Muscle layer of colon (tissue), 2 donors: ENCODE results near the gene TBCEL.

Source experiments
- H3K27ac ChIP-seq: one replicate; pipeline ENCODE4 v1.7.0; 2013; ENCODE audit warnings: low read depth, mild to moderate bottlenecking, low read length, moderate library complexity
- H3K27me3 ChIP-seq, 2 donors: one replicate each; pipeline ENCODE4 v1.7.0; 2013; ENCODE audit warnings: low read length in 2 of 2, mild to moderate bottlenecking in 2 of 2; ENCODE audit not compliant: insufficient read depth in 2 of 2, control insufficient read depth in 1 of 2
- H3K36me3 ChIP-seq: one replicate; pipeline ENCODE4 v1.7.0; 2013; ENCODE audit warnings: mild to moderate bottlenecking, low read length; ENCODE audit not compliant: insufficient read depth
- H3K4me1 ChIP-seq: one replicate; pipeline ENCODE4 v1.7.0; 2013; ENCODE audit warnings: mild to moderate bottlenecking, low read length; ENCODE audit not compliant: insufficient read depth
- H3K4me3 ChIP-seq, 2 donors: one replicate each; pipeline ENCODE4 v1.7.0; 2013; ENCODE audit warnings: low read length in 2 of 2, low read depth in 1 of 2, mild to moderate bottlenecking in 1 of 2, moderate library complexity in 1 of 2
- H3K9ac ChIP-seq: one replicate; pipeline ENCODE4 v1.7.0; 2013; ENCODE audit warnings: low read length
- H3K9me3 ChIP-seq: one replicate; pipeline ENCODE4 v1.7.0; 2013; ENCODE audit warnings: mild to moderate bottlenecking, low read length
- donor health status: abdominal sarcoma.
- donor health status: Adenocarcinoma of cecum.

The TBCEL gene, protein sequence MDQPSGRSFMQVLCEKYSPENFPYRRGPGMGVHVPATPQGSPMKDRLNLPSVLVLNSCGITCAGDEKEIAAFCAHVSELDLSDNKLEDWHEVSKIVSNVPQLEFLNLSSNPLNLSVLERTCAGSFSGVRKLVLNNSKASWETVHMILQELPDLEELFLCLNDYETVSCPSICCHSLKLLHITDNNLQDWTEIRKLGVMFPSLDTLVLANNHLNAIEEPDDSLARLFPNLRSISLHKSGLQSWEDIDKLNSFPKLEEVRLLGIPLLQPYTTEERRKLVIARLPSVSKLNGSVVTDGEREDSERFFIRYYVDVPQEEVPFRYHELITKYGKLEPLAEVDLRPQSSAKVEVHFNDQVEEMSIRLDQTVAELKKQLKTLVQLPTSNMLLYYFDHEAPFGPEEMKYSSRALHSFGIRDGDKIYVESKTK

DNA sequence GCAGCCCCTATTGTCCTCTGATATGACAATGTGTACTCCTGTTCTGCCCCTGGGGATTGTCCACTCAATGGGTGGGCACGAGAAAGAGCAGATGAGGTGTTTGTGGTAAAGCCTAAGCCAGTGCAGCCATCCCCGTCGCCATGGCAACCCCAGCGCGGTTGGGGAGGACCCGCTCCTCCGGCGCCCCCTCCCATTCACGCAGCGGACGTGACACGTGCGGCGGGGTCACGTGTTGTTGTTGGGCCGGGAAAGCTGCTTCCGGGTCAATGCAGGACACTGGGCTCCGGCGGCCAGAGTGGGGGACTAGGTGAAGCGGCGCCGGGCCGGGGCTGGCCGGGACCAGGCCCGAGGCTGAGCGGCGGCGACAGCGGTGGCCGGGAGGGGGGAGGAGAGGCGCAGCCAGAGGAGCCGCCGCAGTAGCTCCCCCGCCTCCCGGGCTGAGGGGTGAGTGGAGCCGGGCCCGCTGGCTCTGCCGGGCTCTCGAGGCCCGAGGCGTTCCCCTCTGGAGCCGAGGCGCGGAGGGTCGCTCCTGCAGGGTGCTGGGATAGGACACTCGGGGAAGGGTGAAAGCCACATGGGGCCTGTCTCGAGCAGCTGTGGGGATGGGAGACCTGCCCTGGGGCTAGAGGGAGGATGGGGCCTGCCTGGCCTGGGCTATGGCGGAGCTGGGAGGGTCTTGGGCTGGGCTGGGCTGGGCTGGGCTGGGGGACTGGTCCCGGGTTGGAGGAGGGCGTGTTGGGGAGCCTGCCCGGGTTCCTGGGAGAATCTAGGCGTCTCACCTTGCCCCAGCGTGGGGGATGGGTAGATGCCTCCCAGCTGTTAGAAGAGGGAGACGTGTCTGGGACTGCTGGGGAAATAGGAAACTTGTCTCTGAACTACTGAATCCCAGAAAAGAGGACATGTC lies at the start of gene TBCEL:
Gene TBCEL, plus strand, starts transcription at position 255 of the 904 bp plus-strand sequence. CDS start 21,589 bp downstream, outside the sequence.
- Histone ChIP-seq H3K36me3 (no peaks in the 10 kb centered on the region), H3K27ac (peak within 1 kb of the TSS; percentile 56), H3K4me3 (peak within 1 kb of the TSS; percentile 71 to 80), H3K9me3 (no peaks in the 10 kb centered on the region), H3K9ac (no peak within 1 kb of the TSS), H3K27me3 (no peaks in the 10 kb centered on the region), H3K4me1 (peaks cover 19% of the 10 kb centered on the region)

DNA sequence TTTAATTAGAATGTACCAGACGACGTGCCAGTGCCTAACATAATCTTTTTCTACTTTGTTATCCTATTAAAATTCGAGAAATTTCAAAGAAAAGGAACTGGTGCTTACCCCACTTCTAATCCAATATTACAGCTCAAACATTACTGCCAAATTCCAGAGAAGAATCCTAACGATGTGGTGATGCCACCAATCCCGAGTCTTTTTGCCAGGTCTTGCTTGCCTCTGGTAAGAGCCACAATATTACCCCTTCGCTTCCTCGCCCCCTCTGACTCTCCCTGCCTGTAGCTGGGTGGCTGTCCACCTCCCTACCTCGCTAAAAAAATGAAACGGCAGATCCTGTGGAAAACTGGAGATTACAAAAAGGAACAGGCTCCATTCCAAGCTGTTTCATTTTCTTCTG lies 49.4 kb upstream of the TBCEL start:
- H3K9ac ChIP-seq, result no peak overlapping the region

DNA sequence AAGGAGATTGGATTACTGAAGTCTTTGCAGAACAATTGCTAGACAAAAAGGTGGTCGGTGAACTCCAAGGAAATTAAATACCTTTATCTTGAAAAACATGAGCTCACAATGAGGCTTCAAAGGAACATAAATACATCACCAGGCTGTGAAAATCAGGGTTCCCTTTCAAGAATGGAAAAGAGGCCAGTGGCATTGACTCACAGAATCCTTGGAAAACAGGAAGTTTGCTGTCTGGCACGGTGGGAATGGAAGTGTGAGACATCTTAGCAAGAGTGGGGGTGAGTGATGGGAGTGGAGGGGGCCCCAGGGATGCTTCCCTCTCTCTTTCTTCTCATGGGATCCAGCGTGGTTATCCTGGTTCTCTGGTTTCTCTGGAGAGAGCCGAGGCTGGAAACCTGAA lies 48.9 kb upstream of the TBCEL start:
- H3K27ac ChIP-seq, result no peak overlapping the region
- H3K9ac ChIP-seq, result no peak overlapping the region
- no peak overlapping the region for H3K4me3 ChIP-seq
- no peaks in the 10 kb centered on the region for H3K36me3 ChIP-seq
- H3K4me1 ChIP-seq, result no peaks in the 10 kb centered on the region
- H3K27me3 ChIP-seq, result peaks cover 3 to 4% of the 10 kb centered on the region in 2 donors
- H3K9me3 ChIP-seq, result no peaks in the 10 kb centered on the region

More for the DNA sequence above, 49.4 kb upstream of the TBCEL start:
- H3K27ac ChIP-seq, result no peak overlapping the region
- H3K9me3 ChIP-seq, result no peaks in the 10 kb centered on the region
- H3K27me3 ChIP-seq, result peaks cover 3 to 4% of the 10 kb centered on the region in 2 donors
- H3K36me3 ChIP-seq, result no peaks in the 10 kb centered on the region
- no peak overlapping the region for H3K4me3 ChIP-seq
- H3K4me1 ChIP-seq, result no peaks in the 10 kb centered on the region

DNA sequence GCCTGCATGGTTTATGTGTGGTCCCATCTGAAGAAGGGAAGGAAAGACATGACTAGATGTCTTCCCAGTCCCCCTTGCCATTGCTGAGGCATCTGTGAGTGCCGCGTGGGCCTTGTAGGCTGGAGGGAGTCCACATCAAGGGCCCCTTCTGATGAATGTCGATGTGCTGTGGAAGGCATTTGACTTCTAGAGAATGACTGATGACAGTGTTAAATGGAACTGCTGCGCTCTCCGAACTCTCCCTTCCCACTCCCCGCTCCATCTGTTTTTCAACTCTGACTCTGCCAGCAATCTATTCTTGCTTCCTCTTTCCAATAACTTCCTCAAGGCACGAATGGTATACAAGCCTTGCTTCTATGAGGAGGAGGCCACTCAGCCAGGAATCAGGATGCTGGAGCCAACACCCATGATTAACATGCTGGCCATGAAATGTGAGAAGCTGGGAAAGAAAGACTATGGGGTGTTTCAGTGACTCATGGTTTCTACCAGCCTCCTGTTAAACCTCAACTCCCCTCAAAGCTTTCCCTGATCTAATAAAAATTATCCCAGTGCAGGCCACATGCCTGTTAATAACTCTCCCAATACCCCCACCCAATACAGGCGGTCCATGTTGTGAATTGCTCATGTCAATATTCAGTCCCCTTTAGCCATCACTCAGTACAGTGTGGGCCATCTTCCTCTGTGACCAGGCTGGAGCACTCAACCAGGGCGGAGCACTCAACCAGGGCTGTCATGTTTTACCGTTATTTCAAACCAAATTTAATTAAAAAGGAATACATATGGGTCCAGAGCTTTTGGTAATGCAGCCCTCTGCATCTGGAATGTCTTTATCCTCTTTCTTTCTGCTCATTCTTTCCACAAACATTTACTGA lies 46.4 kb upstream of the TBCEL start:
- H3K27me3 ChIP-seq, result no peaks in the 10 kb centered on the region
- H3K9me3 ChIP-seq, result no peaks in the 10 kb centered on the region
- no peak overlapping the region for H3K9ac ChIP-seq
- H3K4me1 ChIP-seq, result no peaks in the 10 kb centered on the region
- no peak overlapping the region for H3K27ac ChIP-seq
- H3K36me3 ChIP-seq, result no peaks in the 10 kb centered on the region
- no peak overlapping the region for H3K4me3 ChIP-seq

DNA sequence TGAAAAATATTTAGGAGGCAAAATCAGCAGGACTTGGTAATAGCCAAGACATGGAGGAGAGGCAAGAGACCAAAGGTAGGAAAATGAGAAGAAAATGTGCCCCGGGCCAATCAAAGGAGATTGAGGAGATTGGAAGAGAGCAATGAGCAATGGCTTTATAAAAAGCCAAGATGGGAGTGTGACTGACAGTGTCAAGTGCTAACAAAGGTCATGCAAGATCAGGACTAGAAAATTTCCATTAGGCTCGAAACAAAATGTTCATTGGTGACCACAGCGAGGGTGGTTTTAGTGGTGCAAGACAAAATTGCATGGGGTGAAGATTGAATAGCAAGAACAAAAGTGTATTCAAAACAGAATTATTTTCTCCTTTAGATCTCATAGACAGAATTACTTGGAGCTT lies 45.2 kb upstream of the TBCEL start:
- no peaks in the 10 kb centered on the region for H3K36me3 ChIP-seq
- H3K27ac ChIP-seq, result no peak overlapping the region
- H3K9ac ChIP-seq, result no peak overlapping the region
- H3K4me3 ChIP-seq, result no peak overlapping the region
- no peaks in the 10 kb centered on the region for H3K4me1 ChIP-seq
- H3K27me3 ChIP-seq, result no peaks in the 10 kb centered on the region
- no peaks in the 10 kb centered on the region for H3K9me3 ChIP-seq

DNA sequence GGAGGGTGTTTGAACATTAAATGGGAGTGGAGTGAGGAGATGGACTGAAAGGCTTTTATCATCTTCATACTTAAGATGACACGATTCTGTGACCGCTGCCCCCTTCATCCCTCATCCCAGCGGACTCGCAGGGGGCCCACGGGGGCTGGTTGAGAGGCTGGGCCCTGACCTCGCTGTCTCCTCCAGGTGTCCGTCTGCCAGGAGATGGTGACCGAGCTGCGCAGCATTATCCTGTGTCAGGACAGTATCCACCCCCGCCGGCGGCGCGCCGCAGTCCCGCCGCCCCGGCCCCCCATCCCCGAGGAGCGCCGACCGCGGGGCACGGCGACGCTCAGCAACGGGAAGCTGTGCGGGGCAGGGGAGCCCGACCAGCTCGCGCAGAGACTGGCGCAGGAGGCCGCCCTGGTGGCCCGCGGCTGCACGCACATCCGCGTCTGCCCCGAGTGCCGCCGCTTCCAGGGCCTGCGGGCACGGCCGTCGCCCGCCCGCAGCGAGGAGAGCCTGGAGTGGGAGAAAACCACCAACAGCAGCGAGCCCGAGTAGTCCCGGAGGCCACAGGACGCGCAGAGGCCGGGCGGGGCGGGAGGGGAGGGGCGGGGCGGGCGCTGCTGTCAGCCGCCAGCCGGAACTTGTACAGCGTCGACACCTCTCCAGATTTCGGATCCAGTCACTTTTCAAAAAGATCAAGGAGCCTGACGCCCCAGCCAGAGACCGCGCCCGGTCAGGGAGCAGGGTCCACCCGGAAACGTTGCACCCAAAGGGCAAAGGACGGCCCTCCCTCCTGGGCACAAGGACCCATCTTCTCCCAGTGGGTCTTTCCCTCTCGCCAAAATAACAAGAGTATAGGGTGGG lies 38.0 kb upstream of the TBCEL start:
- Histone ChIP-seq H3K4me3 (peak overlapping the region in 1 of 2 donors; percentile 35), H3K4me1 (no peaks in the 10 kb centered on the region), H3K27me3 (no peaks in the 10 kb centered on the region), H3K27ac (no peak overlapping the region), H3K9me3 (no peaks in the 10 kb centered on the region), H3K9ac (no peak overlapping the region), H3K36me3 (no peaks in the 10 kb centered on the region)

DNA sequence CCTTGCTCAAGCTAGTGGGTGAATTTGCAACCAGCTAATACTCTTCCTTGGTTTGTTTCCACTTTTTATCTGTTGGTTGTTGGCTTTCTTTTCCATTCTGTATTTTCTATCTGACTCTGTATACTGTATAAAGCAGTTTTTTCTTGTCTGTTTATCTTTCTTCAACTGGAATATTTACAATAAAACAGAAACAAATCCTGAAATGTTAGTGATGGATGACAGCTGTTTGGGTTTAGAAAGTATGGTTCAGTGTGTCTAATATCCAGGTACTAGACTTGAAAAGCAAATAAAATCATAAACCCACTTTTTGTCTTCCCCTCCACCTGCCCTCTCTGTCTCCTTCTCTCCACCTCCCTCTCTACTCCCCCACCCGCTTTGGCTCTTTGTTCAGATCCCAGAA lies 35.3 kb upstream of the TBCEL start:
- Histone ChIP-seq H3K9ac (no peak overlapping the region), H3K36me3 (no peaks in the 10 kb centered on the region), H3K4me1 (no peaks in the 10 kb centered on the region), H3K27ac (no peak overlapping the region), H3K9me3 (no peaks in the 10 kb centered on the region), H3K4me3 (no peak overlapping the region), H3K27me3 (no peaks in the 10 kb centered on the region)

DNA sequence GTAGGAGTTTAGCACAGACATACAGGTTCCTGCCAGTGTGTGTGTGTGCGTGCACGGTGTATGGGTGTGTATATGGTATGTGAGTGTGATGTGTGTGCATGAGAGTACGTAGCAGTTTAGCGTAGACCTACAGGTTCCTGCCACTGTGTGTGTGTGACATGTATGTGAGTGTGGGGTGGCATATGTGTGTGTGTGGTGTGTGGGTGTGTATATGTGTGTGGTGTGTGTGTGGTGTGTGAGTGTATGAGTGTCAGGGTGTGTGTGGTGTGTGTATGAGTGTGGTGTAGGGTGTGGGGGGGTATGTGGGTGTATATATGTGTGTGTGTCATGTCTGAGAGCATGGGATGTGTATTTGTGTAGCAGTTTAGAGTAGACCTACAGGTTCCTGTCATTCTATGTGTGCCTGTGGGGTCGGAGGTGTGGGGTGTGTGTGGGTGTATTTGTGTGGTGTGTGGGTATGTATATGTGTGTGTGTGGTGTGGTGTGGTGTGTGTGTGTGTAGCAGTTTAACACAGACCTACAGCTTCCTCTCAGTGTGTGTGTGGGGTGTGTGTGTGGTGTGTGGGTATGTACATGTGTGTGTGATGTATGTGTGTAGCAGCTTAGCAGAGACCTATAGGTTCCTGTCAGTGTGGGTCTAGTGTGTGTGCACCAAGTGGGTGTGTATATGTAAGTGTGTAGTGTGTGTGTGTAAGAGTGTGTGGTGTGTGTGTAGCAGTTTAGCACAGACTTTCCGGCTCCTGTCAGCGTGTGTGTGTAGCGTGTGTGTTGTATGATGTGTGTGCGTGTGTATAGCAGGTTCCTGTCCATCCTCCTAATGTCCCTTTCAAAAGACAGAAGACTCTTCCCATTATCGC lies 31.8 kb upstream of the TBCEL start:
- no peaks in the 10 kb centered on the region for H3K36me3 ChIP-seq
- H3K27ac ChIP-seq, result no peak overlapping the region
- no peaks in the 10 kb centered on the region for H3K4me1 ChIP-seq
- H3K4me3 ChIP-seq, result no peak overlapping the region
- H3K9me3 ChIP-seq, result no peaks in the 10 kb centered on the region
- H3K27me3 ChIP-seq, result no peaks in the 10 kb centered on the region
- H3K9ac ChIP-seq, result no peak overlapping the region

DNA sequence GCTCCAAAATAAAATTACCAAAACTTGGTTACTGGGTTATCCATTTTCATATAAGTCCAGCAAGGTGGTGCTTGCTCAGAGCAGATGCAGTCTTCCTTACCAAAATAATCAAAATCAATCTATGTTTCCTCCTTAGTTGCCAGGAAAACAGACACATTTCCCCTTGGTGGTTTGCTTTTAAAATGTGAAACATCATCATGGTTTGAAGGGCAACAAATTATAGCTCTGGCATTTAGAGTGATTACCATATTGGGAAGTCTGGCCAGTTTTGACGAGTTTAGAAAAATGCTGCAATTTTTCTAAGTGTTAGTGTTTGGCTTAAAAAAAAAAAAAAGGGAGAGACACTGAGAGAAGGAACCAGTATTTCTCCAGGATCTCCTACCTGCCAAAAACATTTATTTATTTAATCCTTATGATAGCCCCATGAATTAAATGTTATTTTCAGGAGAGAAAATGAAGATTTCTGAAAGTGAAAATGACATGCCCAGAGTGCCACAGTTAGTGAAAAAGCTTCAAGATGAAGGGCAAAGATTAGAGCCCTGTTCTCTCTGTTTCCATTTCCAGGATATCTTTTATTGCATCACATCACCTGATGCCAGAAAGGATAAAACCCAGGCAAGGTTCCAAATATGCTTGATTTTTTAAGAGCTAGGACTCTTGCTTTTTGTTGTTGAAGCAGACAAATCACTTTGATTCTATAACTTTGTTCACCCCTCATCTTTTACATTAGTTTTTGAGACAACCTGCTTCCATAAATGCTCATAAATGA lies 29.6 kb upstream of the TBCEL start:
- no peak overlapping the region for H3K4me3 ChIP-seq
- H3K27me3 ChIP-seq, result no peaks in the 10 kb centered on the region
- H3K4me1 ChIP-seq, result no peaks in the 10 kb centered on the region
- no peak overlapping the region for H3K9ac ChIP-seq
- no peaks in the 10 kb centered on the region for H3K9me3 ChIP-seq
- H3K36me3 ChIP-seq, result no peaks in the 10 kb centered on the region
- H3K27ac ChIP-seq, result no peak overlapping the region
